ENCODE data around the gene SDC3.

DNA sequence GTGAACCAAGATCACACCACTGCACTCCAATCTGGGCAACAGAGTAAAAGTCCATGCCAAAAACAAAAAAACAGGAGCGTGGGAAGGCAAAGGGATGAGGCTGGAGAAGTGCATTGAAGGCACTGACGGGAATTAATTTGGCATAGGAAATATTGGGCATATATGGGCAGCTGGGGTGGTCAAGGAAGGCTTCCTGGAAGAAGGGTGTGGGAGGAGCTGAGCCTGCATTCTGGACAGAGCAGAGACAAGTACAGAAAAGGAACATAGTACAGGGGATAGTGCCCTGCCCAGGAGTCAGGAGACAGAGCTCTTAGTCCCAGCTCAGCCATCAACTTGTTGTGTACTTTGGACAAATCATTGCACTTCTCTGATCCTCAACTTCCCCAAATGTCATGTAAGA is 11.7 kb downstream of the SDC3 start:
- TF ChIP-seq FOXP2 (optimal IDR thresholded peaks at IDR 0.05; ENCODE audit: borderline replicate concordance, extremely low read depth, extremely low read length, insufficient read depth) (no peak), SIN3A (IDR thresholded peaks at IDR 0.05; ENCODE audit: borderline replicate concordance, insufficient read depth, low read length) (no peak), POLR2AphosphoS5 (IDR thresholded peaks at IDR 0.05; ENCODE audit: low read depth, low read length) (no peak)

Data from PFSK-1 (cell line).